ENCODE results near the gene TTC31.

Gene TTC31

GRCh38 chr2:74486141-74486540, 3.3 kb downstream of the TTC31 start:
- no peak overlapping the region for H3K4me2 ChIP-seq (ENCODE audit: low read length)
- H3K79me2 ChIP-seq (ENCODE audit: low read length): peaks cover 22% of the 10 kb centered on the region
- no peak for TF ChIP-seq CTCF (IDR thresholded peaks at IDR 0.05; ENCODE audit: low read depth, low read length)
- TF ChIP-seq EZH2phosphoT487 (IDR thresholded peaks at IDR 0.05; ENCODE audit: low read depth): no peak
- no peak overlapping the region for H3K27ac ChIP-seq (ENCODE audit: low read length)
- H2AFZ ChIP-seq (ENCODE audit: low read depth, low read length): no peak overlapping the region
- H3K36me3 ChIP-seq (replicated peaks; ENCODE audit: low read depth, low read length): peaks cover 7% of the 10 kb centered on the region
- no peaks in the 10 kb centered on the region for H3K9me3 ChIP-seq (ENCODE audit: insufficient read depth, low read length)
- peaks cover 8% of the 10 kb centered on the region for H3K4me1 ChIP-seq (ENCODE audit: low read length)
- no peaks in the 10 kb centered on the region for H3K27me3 ChIP-seq (ENCODE audit: low read depth, low read length)
- H3K9ac ChIP-seq (ENCODE audit: low read length): no peak overlapping the region
- H4K20me1 ChIP-seq (ENCODE audit: insufficient read depth, low read length): no peaks in the 10 kb centered on the region
- no peak overlapping the region for H3K4me3 ChIP-seq (ENCODE audit: low read length)

- Histone ChIP-seq H3K36me3 (replicated peaks; ENCODE audit: low read depth, low read length) (peaks cover 20% of the 10 kb centered on the region), H3K9me3 (ENCODE audit: insufficient read depth, low read length) (no peaks in the 10 kb centered on the region), H4K20me1 (ENCODE audit: insufficient read depth, low read length) (no peaks in the 10 kb centered on the region), H3K27me3 (ENCODE audit: low read depth, low read length) (no peaks in the 10 kb centered on the region), H3K4me1 (ENCODE audit: low read length) (no peaks in the 10 kb centered on the region), H3K27ac (ENCODE audit: low read length) (no peak overlapping the region), H2AFZ (ENCODE audit: low read depth, low read length) (no peak overlapping the region), H3K4me2 (ENCODE audit: low read length) (no peak overlapping the region), H3K9ac (ENCODE audit: low read length) (no peak overlapping the region), H3K79me2 (ENCODE audit: low read length) (peaks cover 1% of the 10 kb centered on the region; the same call in 1 of the 2 replicates), H3K4me3 (ENCODE audit: low read length) (no peak overlapping the region)
- TF ChIP-seq EZH2phosphoT487 (IDR thresholded peaks at IDR 0.05; ENCODE audit: low read depth) (no peak), CTCF (IDR thresholded peaks at IDR 0.05; ENCODE audit: low read depth, low read length) (no peak)
Measured at GRCh38 chr2:74488643-74489481, 6.0 kb downstream of the TTC31 start.

- TF ChIP-seq CTCF (IDR thresholded peaks at IDR 0.05; ENCODE audit: low read depth, low read length): no peak
- TF ChIP-seq EZH2phosphoT487 (IDR thresholded peaks at IDR 0.05; ENCODE audit: low read depth): no peak
- no peak overlapping the region for H3K9ac ChIP-seq (ENCODE audit: low read length)
- no peaks in the 10 kb centered on the region for H3K79me2 ChIP-seq (ENCODE audit: low read length)
- H3K27ac ChIP-seq (ENCODE audit: low read length): no peak overlapping the region
- peaks cover 20% of the 10 kb centered on the region for H3K36me3 ChIP-seq (replicated peaks; ENCODE audit: low read depth, low read length)
- no peaks in the 10 kb centered on the region for H3K27me3 ChIP-seq (ENCODE audit: low read depth, low read length)
- H3K9me3 ChIP-seq (ENCODE audit: insufficient read depth, low read length): no peaks in the 10 kb centered on the region
- no peaks in the 10 kb centered on the region for H3K4me1 ChIP-seq (ENCODE audit: low read length)
- no peak overlapping the region for H2AFZ ChIP-seq (ENCODE audit: low read depth, low read length)
- no peak overlapping the region for H3K4me3 ChIP-seq (ENCODE audit: low read length)
- no peak overlapping the region for H3K4me2 ChIP-seq (ENCODE audit: low read length)
- no peaks in the 10 kb centered on the region for H4K20me1 ChIP-seq (ENCODE audit: insufficient read depth, low read length)
Measured at GRCh38 chr2:74489906-74490305, 7.0 kb downstream of the TTC31 start.

GRCh38 chr2:74491648-74492544, 9.0 kb downstream of the TTC31 start:
- no peak overlapping the region for H3K27ac ChIP-seq (ENCODE audit: low read length)
- TF ChIP-seq EZH2phosphoT487 (IDR thresholded peaks at IDR 0.05; ENCODE audit: low read depth) (no peak), CTCF (IDR thresholded peaks at IDR 0.05; ENCODE audit: low read depth, low read length) (no peak)
- H3K4me3 ChIP-seq (ENCODE audit: low read length): no peak overlapping the region
- H3K9me3 ChIP-seq (ENCODE audit: insufficient read depth, low read length): no peaks in the 10 kb centered on the region
- H4K20me1 ChIP-seq (ENCODE audit: insufficient read depth, low read length): no peaks in the 10 kb centered on the region
- no peak overlapping the region for H3K4me2 ChIP-seq (ENCODE audit: low read length)
- H3K27me3 ChIP-seq (ENCODE audit: low read depth, low read length): no peaks in the 10 kb centered on the region
- H3K79me2 ChIP-seq (ENCODE audit: low read length): no peaks in the 10 kb centered on the region
- no peaks in the 10 kb centered on the region for H3K4me1 ChIP-seq (ENCODE audit: low read length)
- H3K9ac ChIP-seq (ENCODE audit: low read length): no peak overlapping the region
- peaks cover 17% of the 10 kb centered on the region for H3K36me3 ChIP-seq (replicated peaks; ENCODE audit: low read depth, low read length)
- H2AFZ ChIP-seq (ENCODE audit: low read depth, low read length): no peak overlapping the region

Measured in OCI-LY3 (cell line).